ENCODE results near the gene SDHB. TPM values are rescaled to one million over a fixed set of nuclear protein-coding genes. Genes with fewer than 3 reads are reported as not detected.

Gene SDHB
- polyA plus RNA-seq, 3 donors = 116 to 275 (median 241) TPM

- Histone ChIP-seq H3K27ac (ENCODE audit: low read depth in 1 of 2, low read length in 2 of 2) (no peak overlapping the region), H3K36me3 (replicated peaks in 1 of 2; ENCODE audit: control insufficient read depth in 1 of 2, insufficient read depth in 2 of 2, low read length in 2 of 2) (peaks cover 64 to 67% of the 10 kb centered on the region in 2 donors), H3K9me3 (replicated peaks in 1 of 2; ENCODE audit: control insufficient read depth in 1 of 2, insufficient read depth in 1 of 2, low read length in 2 of 2) (peaks cover 0 to under 1% of the 10 kb centered on the region in 2 donors), H4K20me1 (ENCODE audit: insufficient read depth, low read length) (no peaks in the 10 kb centered on the region), H3K9ac (ENCODE audit: insufficient read depth, low read length, poor library complexity, severe bottlenecking) (no peak overlapping the region), H3K27me3 (ENCODE audit: control insufficient read depth in 2 of 2, insufficient read depth in 2 of 2, low read length in 2 of 2) (no peaks in the 10 kb centered on the region), H3K4me3 (replicated peaks in 1 of 3; ENCODE audit: low read depth in 2 of 3, low read length in 3 of 3) (no peak overlapping the region), H3K4me2 (replicated peaks; ENCODE audit: extremely low read depth, low read length, poor library complexity, severe bottlenecking) (no peak overlapping the region), H3K4me1 (ENCODE audit: control insufficient read depth in 1 of 2, insufficient read depth in 2 of 2, low read length in 2 of 2) (peaks cover 45 to 47% of the 10 kb centered on the region in 2 donors), H2AFZ (ENCODE audit: insufficient read depth, low read depth, low read length, poor library complexity, severe bottlenecking) (no peak overlapping the region), H3K79me2 (ENCODE audit: insufficient read depth, low read length) (no peaks in the 10 kb centered on the region)
- no peak overlapping the region for H3K4me3 Mint-ChIP-seq
- H3K27ac Mint-ChIP-seq = peak overlapping the region in 2 of 7 donors; percentile 26 to 50
- WGBS (ENCODE audit: insufficient coverage) = 73% methylated on average over 7 of the region's 10 CpGs
- intact Hi-C loops (cut with micrococcal nuclease) = no loop called here
- H3K36me3 Mint-ChIP-seq = peaks cover 60 to 72% of the 10 kb centered on the region in 2 donors
- TF ChIP-seq CTCF (IDR thresholded peaks at IDR 0.05) = no peak
- no peaks in the 10 kb centered on the region for H3K27me3 Mint-ChIP-seq (ENCODE audit: low read depth in 3 of 3)
- no peak for DNase-seq
- peaks cover 0 to 6% (median 0%) of the 10 kb centered on the region in 7 donors for H3K9me3 Mint-ChIP-seq
- H3K4me1 Mint-ChIP-seq = peaks cover 43% of the 10 kb centered on the region
Observed at GRCh38 chr1:17070163-17070525, 16.3 kb upstream of the SDHB start.

- peaks cover 0 to 10% (median 2%) of the 10 kb centered on the region in 7 donors for H3K9me3 Mint-ChIP-seq
- intact Hi-C loops (cut with micrococcal nuclease) = loop anchor here (5.0 to 10.0 kb wide), 2 partner anchors 48 to 65 kb away; partner anchors contain the start of gene PADI2 (in 1 of the 2)
Observed at GRCh38 chr1:17069452-17070162, 15.8 kb upstream of the SDHB start.

More at GRCh38 chr1:17069452-17070162, 15.8 kb upstream of the SDHB start:
- H3K4me3 Mint-ChIP-seq = no peak overlapping the region
- Histone ChIP-seq H2AFZ (ENCODE audit: insufficient read depth, low read depth, low read length, poor library complexity, severe bottlenecking) (no peak overlapping the region), H3K4me2 (replicated peaks; ENCODE audit: extremely low read depth, low read length, poor library complexity, severe bottlenecking) (no peak overlapping the region), H3K27me3 (ENCODE audit: control insufficient read depth in 2 of 2, insufficient read depth in 2 of 2, low read length in 2 of 2) (no peaks in the 10 kb centered on the region), H3K36me3 (replicated peaks in 1 of 2; ENCODE audit: control insufficient read depth in 1 of 2, insufficient read depth in 2 of 2, low read length in 2 of 2) (peaks cover 59 to 61% of the 10 kb centered on the region in 2 donors), H3K27ac (ENCODE audit: low read depth in 1 of 2, low read length in 2 of 2) (peak overlapping the region in 1 of 2 donors; percentile 84), H3K79me2 (ENCODE audit: insufficient read depth, low read length) (no peaks in the 10 kb centered on the region), H3K9me3 (replicated peaks in 1 of 2; ENCODE audit: control insufficient read depth in 1 of 2, insufficient read depth in 1 of 2, low read length in 2 of 2) (peaks cover 0 to 5% of the 10 kb centered on the region in 2 donors), H4K20me1 (ENCODE audit: insufficient read depth, low read length) (no peaks in the 10 kb centered on the region), H3K4me1 (ENCODE audit: control insufficient read depth in 1 of 2, insufficient read depth in 2 of 2, low read length in 2 of 2) (peaks cover 46 to 48% of the 10 kb centered on the region in 2 donors), H3K4me3 (replicated peaks in 1 of 3; ENCODE audit: low read depth in 2 of 3, low read length in 3 of 3) (no peak overlapping the region), H3K9ac (ENCODE audit: insufficient read depth, low read length, poor library complexity, severe bottlenecking) (no peak overlapping the region)
- H3K27ac Mint-ChIP-seq = peak overlapping the region in 1 of 7 donors; percentile 50
- WGBS (ENCODE audit: insufficient coverage) = 97% methylated on average over 4 of the region's 6 CpGs
- TF ChIP-seq CTCF (IDR thresholded peaks at IDR 0.05) = no peak
- no peak for DNase-seq
- peaks cover 57 to 67% of the 10 kb centered on the region in 2 donors for H3K36me3 Mint-ChIP-seq
- peaks cover 41% of the 10 kb centered on the region for H3K4me1 Mint-ChIP-seq
- no peaks in the 10 kb centered on the region for H3K27me3 Mint-ChIP-seq (ENCODE audit: low read depth in 3 of 3)

Data from CD14-positive monocyte (primary cell).